Naive thymus-derived CD4-positive, alpha-beta T cell (primary cell): ENCODE measurements around the gene MED13L. TPM values are rescaled to one million over a fixed set of nuclear protein-coding genes. Genes with fewer than 3 reads are reported as not detected.
A peak's percentile ranks its signal among the peaks of the same experiment; 100 is the strongest.

ENCODE experiments used
- ATAC-seq: fragments of 150-1000 bp; cut with Tn5 transposase; 2 replicates; pipeline ENCODE4 v1.10.0; 2021; ENCODE audit warnings: mild to moderate bottlenecking, moderate library complexity
- CTCF ChIA-PET: fragments of 350-600 bp; sonication (Branson Sonifier 250); formaldehyde crosslinking; loops from one replicate; lab custom pipeline; 2021; ENCODE audit warnings: antibody characterized with exemption; lab: Charles Lee
- POLR2A ChIA-PET: fragments of 350-600 bp; sonication (Branson Sonifier 250); formaldehyde crosslinking; loops from one replicate; lab custom pipeline; 2021; ENCODE audit warnings: antibody characterized with exemption, inconsistent platforms; lab: Charles Lee
- DNase-seq, 9 donors: peaks; one replicate each; pipeline versions ENCODE4 v3.0.0 to v3.0.0-alpha.2; 2020 to 2022; ENCODE audit warnings: mixed read lengths in 1 of 9
- H3K27ac ChIP-seq: one replicate; pipeline ENCODE4 v1.7.0; 2013; ENCODE audit warnings: mild to moderate bottlenecking, low read depth, low read length, moderate library complexity
- H3K27me3 ChIP-seq, 2 donors: one replicate each; pipeline ENCODE4 v1.7.0; 2013; ENCODE audit warnings: low read length in 2 of 2, mild to moderate bottlenecking in 2 of 2, moderate library complexity in 2 of 2; ENCODE audit not compliant: control insufficient read depth in 2 of 2, insufficient read depth in 2 of 2
- H3K36me3 ChIP-seq, 3 experiments: 1 replicate in 2 of 3; 2 replicates in 1 of 3; pipeline ENCODE4 v1.7.0; 2013; ENCODE audit warnings: low read length in 3 of 3, mild to moderate bottlenecking in 3 of 3, moderate library complexity in 1 of 3; ENCODE audit not compliant: insufficient read depth in 3 of 3, control insufficient read depth in 2 of 3
- H3K4me1 ChIP-seq, 2 donors: one replicate each; pipeline ENCODE4 v1.7.0; 2013; ENCODE audit warnings: low read length in 2 of 2, mild to moderate bottlenecking in 2 of 2, moderate library complexity in 1 of 2; ENCODE audit not compliant: control insufficient read depth in 2 of 2, insufficient read depth in 2 of 2
- H3K4me3 ChIP-seq: 2 replicates; pipeline ENCODE4 v1.7.0; 2013; ENCODE audit warnings: mild to moderate bottlenecking, low read length
- H3K9me3 ChIP-seq, 3 experiments: 1 replicate in 2 of 3; 2 replicates in 1 of 3; pipeline ENCODE4 v1.7.0; 2013; ENCODE audit warnings: low read length in 3 of 3; ENCODE audit not compliant: control insufficient read depth in 2 of 3
- H3K27ac Mint-ChIP-seq, 9 donors: one replicate each; pipeline ENCODE4 v1.8.0; 2020 to 2022; ENCODE audit warnings: mixed read lengths in 9 of 9, mild to moderate bottlenecking in 8 of 9, moderate library complexity in 5 of 9, inconsistent platforms in 2 of 9
- H3K27me3 Mint-ChIP-seq, 5 donors: one replicate each; pipeline ENCODE4 v1.8.0; 2021 to 2022; ENCODE audit warnings: mixed read lengths in 5 of 5, mild to moderate bottlenecking in 1 of 5
- H3K36me3 Mint-ChIP-seq, 5 donors: one replicate each; pipeline ENCODE4 v1.8.0; 2020 to 2022; ENCODE audit warnings: mixed read lengths in 5 of 5, mild to moderate bottlenecking in 3 of 5, inconsistent platforms in 1 of 5
- H3K4me1 Mint-ChIP-seq, 7 donors: one replicate each; pipeline ENCODE4 v1.8.0; 2020 to 2022; ENCODE audit warnings: mixed read lengths in 7 of 7, mild to moderate bottlenecking in 3 of 7, inconsistent platforms in 1 of 7
- H3K4me3 Mint-ChIP-seq, 10 donors: one replicate each; pipeline ENCODE4 v1.8.0; 2020 to 2022; ENCODE audit warnings: mild to moderate bottlenecking in 10 of 10, mixed read lengths in 10 of 10, moderate library complexity in 6 of 10, inconsistent platforms in 2 of 10
- H3K9me3 Mint-ChIP-seq, 11 donors: one replicate each; pipeline ENCODE4 v1.8.0; 2020 to 2022; ENCODE audit warnings: mixed read lengths in 11 of 11, mild to moderate bottlenecking in 4 of 11, inconsistent platforms in 1 of 11, moderate library complexity in 1 of 11
- intact Hi-C, 2 donors: fragments of 100-400 bp; cut with micrococcal nuclease; formaldehyde crosslinking; loops; one replicate each; pipeline ENCODE4 v1.15.1; 2023
- polyA plus RNA-seq, 2 donors: library from polyadenylated mRNA; unstranded; fragments of 300-500 nt; fragmentation: Illumina TruSeq; gene quantifications; one replicate each; pipeline ENCODE4 v1.2.3, GENCODE V29; 2021
- total RNA-seq, 6 experiments: library from RNA in 5 of 6; stranded (reverse) in 5 of 6; gene quantifications; 1 replicate in 5 of 6; 2 replicates in 1 of 6; pipeline ENCODE4 v1.2.3 and lab custom pipeline; 2021 to 2026

MED13L gene
- total and polyA plus RNA-seq, 7 experiments from 2014 or later: 8.3 to 283 (median 155) TPM

- H3K36me3 Mint-ChIP-seq: peaks cover 0 to 8% (median 0%) of the 10 kb centered on the region in 5 donors
- ChIA-PET POLR2A (no interaction called here), CTCF (no interaction called here)
- Histone ChIP-seq H3K9me3 (no peaks in the 10 kb centered on the region), H3K27ac (no peak overlapping the region), H3K27me3 (no peaks in the 10 kb centered on the region), H3K4me1 (no peaks in the 10 kb centered on the region), H3K4me3 (no peak overlapping the region), H3K36me3 (no peaks in the 10 kb centered on the region)
- H3K27ac Mint-ChIP-seq: no peak overlapping the region
- DNase-seq: no peak
- ATAC-seq: no peak
- intact Hi-C loops: no loop called here
- peaks cover 0 to 18% (median 5%) of the 10 kb centered on the region in 11 donors for H3K9me3 Mint-ChIP-seq
- H3K4me3 Mint-ChIP-seq: no peak overlapping the region
- H3K4me1 Mint-ChIP-seq: peaks cover 0 to 3% (median 0%) of the 10 kb centered on the region in 7 donors
- H3K27me3 Mint-ChIP-seq: peaks cover 0 to 10% (median 0%) of the 10 kb centered on the region in 5 donors
These were observed 29.0 kb upstream of the MED13L start for GRCh38 chr12:116306506-116306905.

DNA sequence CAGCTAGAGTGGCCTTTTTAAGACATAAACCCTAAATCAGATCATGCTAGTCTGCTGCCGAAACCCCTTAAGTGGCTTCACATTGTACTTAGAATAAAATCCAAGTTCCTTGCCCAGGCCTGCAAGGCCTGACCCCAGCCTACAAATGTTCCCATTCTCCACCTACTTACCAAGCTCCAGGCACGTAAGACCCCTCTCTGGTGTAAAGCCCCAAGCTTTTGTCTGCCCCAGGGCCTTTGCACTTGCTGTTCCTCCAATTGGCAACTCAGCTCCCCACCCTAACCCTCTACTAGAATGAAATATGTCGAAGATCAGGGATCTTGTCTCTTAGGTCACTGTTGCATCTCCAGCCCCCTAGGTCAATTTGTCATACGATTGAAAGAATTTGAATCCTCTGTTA is 27.1 kb upstream of the MED13L start:
- no peak for DNase-seq
- H3K27ac Mint-ChIP-seq: no peak overlapping the region
- POLR2A ChIA-PET: no interaction called here
- peaks cover 0 to 11% (median 4%) of the 10 kb centered on the region in 11 donors for H3K9me3 Mint-ChIP-seq
- peaks cover 0 to 3% (median 0%) of the 10 kb centered on the region in 7 donors for H3K4me1 Mint-ChIP-seq
- no peak overlapping the region for H3K4me3 ChIP-seq
- peaks cover 0 to 13% (median 0%) of the 10 kb centered on the region in 5 donors for H3K27me3 Mint-ChIP-seq
- H3K4me3 Mint-ChIP-seq: no peak overlapping the region
- no peaks in the 10 kb centered on the region for H3K27me3 ChIP-seq
- peaks cover 0 to 3% (median 0%) of the 10 kb centered on the region in 5 donors for H3K36me3 Mint-ChIP-seq
- CTCF ChIA-PET: no interaction called here
- ATAC-seq: no peak
- no peak overlapping the region for H3K27ac ChIP-seq
- intact Hi-C loops: no loop called here
- no peaks in the 10 kb centered on the region for H3K36me3 ChIP-seq
- no peaks in the 10 kb centered on the region for H3K4me1 ChIP-seq
- no peaks in the 10 kb centered on the region for H3K9me3 ChIP-seq

DNA sequence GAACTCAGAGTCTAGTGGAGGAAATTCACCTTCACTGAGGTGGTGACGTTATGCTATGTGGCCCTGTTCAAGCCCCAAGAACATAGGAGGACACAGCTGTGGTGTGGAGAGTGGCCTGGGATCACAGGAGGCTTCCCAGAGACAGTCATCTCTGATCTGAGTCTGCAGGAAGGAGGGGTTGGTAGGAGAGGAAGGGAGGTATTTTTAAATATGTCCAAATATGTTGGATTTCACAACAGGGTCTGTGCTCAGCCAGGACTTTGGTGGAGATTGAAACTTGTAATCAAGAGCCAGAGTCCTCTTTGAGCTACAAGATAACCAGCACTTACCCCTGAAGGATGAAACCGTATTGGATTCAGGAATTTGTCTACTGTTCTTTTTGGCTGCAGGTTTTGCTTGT is 26.4 kb upstream of the MED13L start:
- H3K4me1 Mint-ChIP-seq: peaks cover 0 to 6% (median 0%) of the 10 kb centered on the region in 7 donors
- H3K9me3 Mint-ChIP-seq: peaks cover 0 to 4% (median 0%) of the 10 kb centered on the region in 11 donors
- Histone ChIP-seq H3K4me3 (no peak overlapping the region), H3K36me3 (no peaks in the 10 kb centered on the region), H3K27ac (no peak overlapping the region), H3K9me3 (no peaks in the 10 kb centered on the region), H3K4me1 (no peaks in the 10 kb centered on the region), H3K27me3 (no peaks in the 10 kb centered on the region)
- intact Hi-C loops: no loop called here
- peak overlapping the region in 2 of 9 donors; percentile 32 to 59 for H3K27ac Mint-ChIP-seq
- CTCF ChIA-PET: no interaction called here
- ATAC-seq (peak; percentile 22), DNase-seq (no peak)
- H3K36me3 Mint-ChIP-seq: no peaks in the 10 kb centered on the region
- POLR2A ChIA-PET: no interaction called here
- H3K27me3 Mint-ChIP-seq: peaks cover 0 to 14% (median 0%) of the 10 kb centered on the region in 5 donors
- no peak overlapping the region for H3K4me3 Mint-ChIP-seq

DNA sequence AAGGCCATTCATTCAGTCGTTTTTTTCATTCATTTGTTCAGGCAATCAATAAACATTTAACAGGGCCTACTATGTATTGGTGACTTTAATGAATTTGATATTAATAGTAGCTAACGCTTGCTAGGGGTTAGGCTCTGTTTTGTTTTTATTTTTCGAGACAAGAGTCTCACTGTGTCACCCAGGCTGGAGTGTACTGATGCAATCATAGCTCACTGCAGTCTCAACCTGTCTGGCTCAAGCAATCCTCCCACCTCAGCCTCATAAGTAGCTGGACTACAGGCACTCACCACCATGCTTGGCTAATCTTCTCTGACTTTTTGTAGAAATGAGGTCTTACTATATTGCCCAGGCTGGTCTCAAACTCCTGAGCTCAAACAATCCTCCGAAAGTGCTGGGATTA is 25.6 kb upstream of the MED13L start:
- no peaks in the 10 kb centered on the region for H3K36me3 ChIP-seq
- Mint-ChIP-seq H3K4me3 (no peak overlapping the region), H3K27ac (no peak overlapping the region), H3K4me1 (peaks cover 0 to 6% (median 0%) of the 10 kb centered on the region in 7 donors), H3K36me3 (no peaks in the 10 kb centered on the region), H3K27me3 (peaks cover 0 to 12% (median 0%) of the 10 kb centered on the region in 5 donors), H3K9me3 (peaks cover 0 to 2% (median 0%) of the 10 kb centered on the region in 11 donors)
- no peaks in the 10 kb centered on the region for H3K4me1 ChIP-seq
- no peak overlapping the region for H3K4me3 ChIP-seq
- intact Hi-C loops: no loop called here
- ChIA-PET CTCF (interaction anchor here (0.6 kb wide), 1 partner anchor 30 kb away, joined by 4 read pairs; no protein-coding TSS in a partner anchor), POLR2A (interaction anchor here (0.7 kb wide), 1 partner anchor 27 kb away, joined by 3 read pairs; no protein-coding TSS in a partner anchor)
- DNase-seq (no peak), ATAC-seq (no peak)
- H3K27me3 ChIP-seq: no peaks in the 10 kb centered on the region
- H3K9me3 ChIP-seq: no peaks in the 10 kb centered on the region
- H3K27ac ChIP-seq: no peak overlapping the region

DNA sequence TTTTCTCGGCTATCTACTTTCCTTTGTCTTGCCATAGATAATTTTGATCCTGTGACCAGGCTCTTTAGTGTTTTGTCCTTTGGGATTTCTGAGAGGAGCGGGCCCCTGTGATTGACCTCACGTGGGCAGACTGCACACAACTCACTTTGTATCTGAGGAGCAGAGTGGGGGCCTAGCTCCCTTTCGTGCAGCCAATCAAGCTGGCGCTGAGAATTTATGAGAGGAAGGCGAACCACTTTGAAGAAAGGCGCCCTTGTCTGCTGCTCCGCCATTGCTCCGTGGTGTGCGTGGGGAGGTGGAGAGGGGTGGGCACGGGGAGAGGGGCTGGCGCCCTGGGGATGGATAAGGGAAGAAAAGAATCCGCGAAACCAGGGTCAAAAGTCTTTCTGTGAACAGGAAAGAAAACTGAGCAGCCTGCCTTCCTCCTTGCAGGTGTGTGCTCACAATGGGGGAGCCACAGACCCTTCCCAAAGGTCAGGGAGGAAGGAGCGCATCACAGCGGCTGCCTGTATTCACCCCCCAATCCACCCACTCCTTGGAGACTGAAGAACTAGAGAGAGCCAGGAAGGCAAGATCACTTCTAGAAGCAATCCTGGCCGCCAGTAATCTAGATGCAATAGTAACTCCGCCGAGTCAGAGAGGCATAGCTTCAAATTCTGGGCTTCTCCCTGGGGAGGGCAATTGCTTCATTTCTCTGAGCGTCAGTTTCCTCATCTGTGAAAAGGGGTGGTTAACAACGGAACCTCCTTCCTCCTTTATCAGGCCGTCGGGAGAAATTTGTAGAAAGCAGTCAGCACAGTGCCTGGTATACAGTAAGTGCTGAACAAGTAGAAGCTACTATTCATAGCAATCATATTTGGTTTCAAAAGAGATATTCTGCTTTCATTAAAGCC is 24.9 kb upstream of the MED13L start:
- intact Hi-C loops: no loop called here
- peaks cover 0 to 7% (median 0%) of the 10 kb centered on the region in 7 donors for H3K4me1 Mint-ChIP-seq
- no peak overlapping the region for H3K27ac Mint-ChIP-seq
- H3K9me3 ChIP-seq: no peaks in the 10 kb centered on the region
- no peaks in the 10 kb centered on the region for H3K27me3 ChIP-seq
- no peaks in the 10 kb centered on the region for H3K36me3 Mint-ChIP-seq
- POLR2A ChIA-PET: interaction anchor here (0.7 kb wide), 1 partner anchor 27 kb away, joined by 3 read pairs; no protein-coding TSS in a partner anchor
- DNase-seq (no peak), ATAC-seq (peak; percentile 27)
- H3K4me3 Mint-ChIP-seq: no peak overlapping the region
- no peak overlapping the region for H3K27ac ChIP-seq
- no peaks in the 10 kb centered on the region for H3K4me1 ChIP-seq
- peaks cover 0 to 18% (median 0%) of the 10 kb centered on the region in 5 donors for H3K27me3 Mint-ChIP-seq
- CTCF ChIA-PET: interaction anchor here (0.6 kb wide), 1 partner anchor 29 kb away, joined by 4 read pairs; no protein-coding TSS in a partner anchor
- H3K36me3 ChIP-seq: no peaks in the 10 kb centered on the region
- no peak overlapping the region for H3K4me3 ChIP-seq
- peaks cover 0 to 2% (median 0%) of the 10 kb centered on the region in 11 donors for H3K9me3 Mint-ChIP-seq

- Histone ChIP-seq H3K4me3 (no peak overlapping the region), H3K27me3 (no peaks in the 10 kb centered on the region), H3K36me3 (no peaks in the 10 kb centered on the region), H3K9me3 (no peaks in the 10 kb centered on the region), H3K4me1 (no peaks in the 10 kb centered on the region), H3K27ac (no peak overlapping the region)
- ATAC-seq (no peak), DNase-seq (no peak)
- H3K4me1 Mint-ChIP-seq: peaks cover 0 to 11% (median 0%) of the 10 kb centered on the region in 7 donors
- ChIA-PET POLR2A (no interaction called here), CTCF (no interaction called here)
- H3K36me3 Mint-ChIP-seq: no peaks in the 10 kb centered on the region
- intact Hi-C loops: no loop called here
- peaks cover 0 to 23% (median 0%) of the 10 kb centered on the region in 5 donors for H3K27me3 Mint-ChIP-seq
- no peak overlapping the region for H3K4me3 Mint-ChIP-seq
- no peak overlapping the region for H3K27ac Mint-ChIP-seq
- peaks cover 0 to 2% (median 0%) of the 10 kb centered on the region in 11 donors for H3K9me3 Mint-ChIP-seq
These were observed 24.1 kb upstream of the MED13L start for GRCh38 chr12:116301621-116302020.
